K562 (cell line): ENCODE data around the gene OR8B12.

Source experiments
- ZNF274 ChIP-seq: IDR thresholded peaks from 2 replicates; pipeline ENCODE4 v1.6.1; 2011; ENCODE audit warnings: low read depth, mild to moderate bottlenecking, low read length, moderate library complexity, borderline replicate concordance
- ZNF589 ChIP-seq: fragments of 200-800 bp; sonication (Bioruptor generic); IDR thresholded peaks from 2 replicates; pipeline ENCODE4 v1.6.1; 2016; ENCODE audit warnings: low read depth, missing genetic modification characterization, missing compliant biosample characterization
- ZNF780A ChIP-seq: fragments of 250-450 bp; sonication (Bioruptor Pico); IDR thresholded peaks from 2 replicates; pipeline ENCODE4 v1.5.0; 2021; ENCODE audit warnings: mild to moderate bottlenecking
- TF ChIP-seq, protein P1 (sequence below), 3 experiments: IDR thresholded peaks in 2 of 3; conservative IDR thresholded peaks in 1 of 3; 2 replicates each; pipeline ENCODE4 v1.5.1; 2011 to 2012; ENCODE audit warnings: low read length in 3 of 3, mild to moderate bottlenecking in 3 of 3, control low read depth in 2 of 3, improper control_type of control experiment in 1 of 3, inconsistent platforms in 1 of 3, low read depth in 1 of 3, mixed read lengths in 1 of 3, moderate library complexity in 1 of 3; ENCODE audit not compliant: insufficient read depth in 2 of 3
- TF ChIP-seq, protein P2 (sequence below): sonication (generic); formaldehyde crosslinking; IDR thresholded peaks from 2 replicates; pipeline ENCODE4 v1.8.1; 2022; ENCODE audit warnings: missing genetic modification reagents
- TF ChIP-seq, protein P3 (sequence below): fragments of 250-450 bp; sonication (Bioruptor Pico); IDR thresholded peaks from 2 replicates; pipeline ENCODE4 v1.5.0; 2020; ENCODE audit warnings: mild to moderate bottlenecking
- TF ChIP-seq, protein P4 (sequence below): fragments of 200-800 bp; sonication (Bioruptor generic); IDR thresholded peaks from 2 replicates; pipeline ENCODE4 v1.6.1; 2017; ENCODE audit warnings: missing genetic modification characterization, missing compliant biosample characterization

DNA sequence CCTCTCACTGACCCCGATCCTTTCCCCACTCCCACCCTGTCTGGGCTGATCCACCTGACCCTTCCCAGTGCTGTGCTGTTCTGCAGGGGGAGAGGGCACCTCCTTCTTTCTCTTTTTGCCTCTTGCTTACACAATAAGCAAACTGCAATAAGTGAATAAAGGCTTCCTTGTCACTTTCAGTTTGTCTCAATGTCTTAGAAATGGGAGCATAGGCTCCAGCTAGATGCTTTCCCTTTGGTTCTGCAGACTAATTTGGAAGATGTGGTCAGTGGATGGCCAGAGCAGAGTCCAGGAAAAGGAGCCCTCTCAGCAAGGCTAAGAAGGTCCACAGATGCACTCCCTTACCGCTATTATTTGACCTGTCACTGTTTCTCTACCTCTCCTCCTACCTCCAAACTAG is 9.4 kb downstream of the OR8B12 start:
- TF ChIP-seq, protein P1, sequence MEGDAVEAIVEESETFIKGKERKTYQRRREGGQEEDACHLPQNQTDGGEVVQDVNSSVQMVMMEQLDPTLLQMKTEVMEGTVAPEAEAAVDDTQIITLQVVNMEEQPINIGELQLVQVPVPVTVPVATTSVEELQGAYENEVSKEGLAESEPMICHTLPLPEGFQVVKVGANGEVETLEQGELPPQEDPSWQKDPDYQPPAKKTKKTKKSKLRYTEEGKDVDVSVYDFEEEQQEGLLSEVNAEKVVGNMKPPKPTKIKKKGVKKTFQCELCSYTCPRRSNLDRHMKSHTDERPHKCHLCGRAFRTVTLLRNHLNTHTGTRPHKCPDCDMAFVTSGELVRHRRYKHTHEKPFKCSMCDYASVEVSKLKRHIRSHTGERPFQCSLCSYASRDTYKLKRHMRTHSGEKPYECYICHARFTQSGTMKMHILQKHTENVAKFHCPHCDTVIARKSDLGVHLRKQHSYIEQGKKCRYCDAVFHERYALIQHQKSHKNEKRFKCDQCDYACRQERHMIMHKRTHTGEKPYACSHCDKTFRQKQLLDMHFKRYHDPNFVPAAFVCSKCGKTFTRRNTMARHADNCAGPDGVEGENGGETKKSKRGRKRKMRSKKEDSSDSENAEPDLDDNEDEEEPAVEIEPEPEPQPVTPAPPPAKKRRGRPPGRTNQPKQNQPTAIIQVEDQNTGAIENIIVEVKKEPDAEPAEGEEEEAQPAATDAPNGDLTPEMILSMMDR (IDR thresholded peaks at IDR 0.05 in 2 of 3, conservative IDR thresholded peaks at IDR 0.05 in 1 of 3; ENCODE audit: insufficient read depth in 2 of 3, low read depth in 1 of 3, low read length in 3 of 3) = no peak
- TF ChIP-seq, protein P2, sequence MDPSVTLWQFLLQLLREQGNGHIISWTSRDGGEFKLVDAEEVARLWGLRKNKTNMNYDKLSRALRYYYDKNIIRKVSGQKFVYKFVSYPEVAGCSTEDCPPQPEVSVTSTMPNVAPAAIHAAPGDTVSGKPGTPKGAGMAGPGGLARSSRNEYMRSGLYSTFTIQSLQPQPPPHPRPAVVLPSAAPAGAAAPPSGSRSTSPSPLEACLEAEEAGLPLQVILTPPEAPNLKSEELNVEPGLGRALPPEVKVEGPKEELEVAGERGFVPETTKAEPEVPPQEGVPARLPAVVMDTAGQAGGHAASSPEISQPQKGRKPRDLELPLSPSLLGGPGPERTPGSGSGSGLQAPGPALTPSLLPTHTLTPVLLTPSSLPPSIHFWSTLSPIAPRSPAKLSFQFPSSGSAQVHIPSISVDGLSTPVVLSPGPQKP = no peak
- no peak for TF ChIP-seq ZNF274
- no peak for TF ChIP-seq ZNF589 (CRISPR knock-in tag)
- TF ChIP-seq, protein P3, sequence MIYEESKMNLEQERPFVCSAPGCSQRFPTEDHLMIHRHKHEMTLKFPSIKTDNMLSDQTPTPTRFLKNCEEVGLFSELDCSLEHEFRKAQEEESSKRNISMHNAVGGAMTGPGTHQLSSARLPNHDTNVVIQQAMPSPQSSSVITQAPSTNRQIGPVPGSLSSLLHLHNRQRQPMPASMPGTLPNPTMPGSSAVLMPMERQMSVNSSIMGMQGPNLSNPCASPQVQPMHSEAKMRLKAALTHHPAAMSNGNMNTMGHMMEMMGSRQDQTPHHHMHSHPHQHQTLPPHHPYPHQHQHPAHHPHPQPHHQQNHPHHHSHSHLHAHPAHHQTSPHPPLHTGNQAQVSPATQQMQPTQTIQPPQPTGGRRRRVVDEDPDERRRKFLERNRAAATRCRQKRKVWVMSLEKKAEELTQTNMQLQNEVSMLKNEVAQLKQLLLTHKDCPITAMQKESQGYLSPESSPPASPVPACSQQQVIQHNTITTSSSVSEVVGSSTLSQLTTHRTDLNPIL (CRISPR knock-in tag) = no peak
- TF ChIP-seq ZNF780A = no peak
- TF ChIP-seq, protein P4, sequence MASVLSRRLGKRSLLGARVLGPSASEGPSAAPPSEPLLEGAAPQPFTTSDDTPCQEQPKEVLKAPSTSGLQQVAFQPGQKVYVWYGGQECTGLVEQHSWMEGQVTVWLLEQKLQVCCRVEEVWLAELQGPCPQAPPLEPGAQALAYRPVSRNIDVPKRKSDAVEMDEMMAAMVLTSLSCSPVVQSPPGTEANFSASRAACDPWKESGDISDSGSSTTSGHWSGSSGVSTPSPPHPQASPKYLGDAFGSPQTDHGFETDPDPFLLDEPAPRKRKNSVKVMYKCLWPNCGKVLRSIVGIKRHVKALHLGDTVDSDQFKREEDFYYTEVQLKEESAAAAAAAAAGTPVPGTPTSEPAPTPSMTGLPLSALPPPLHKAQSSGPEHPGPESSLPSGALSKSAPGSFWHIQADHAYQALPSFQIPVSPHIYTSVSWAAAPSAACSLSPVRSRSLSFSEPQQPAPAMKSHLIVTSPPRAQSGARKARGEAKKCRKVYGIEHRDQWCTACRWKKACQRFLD (CRISPR knock-in tag) = no peak
